Hepatic stellate cell (primary cell): ENCODE data around the gene ZNF121.

Experiments
- DNase-seq: peaks from one replicate; pipeline ENCODE4 v3.0.0; 2011; ENCODE audit warnings: low spot score

Gene ZNF121

DNA sequence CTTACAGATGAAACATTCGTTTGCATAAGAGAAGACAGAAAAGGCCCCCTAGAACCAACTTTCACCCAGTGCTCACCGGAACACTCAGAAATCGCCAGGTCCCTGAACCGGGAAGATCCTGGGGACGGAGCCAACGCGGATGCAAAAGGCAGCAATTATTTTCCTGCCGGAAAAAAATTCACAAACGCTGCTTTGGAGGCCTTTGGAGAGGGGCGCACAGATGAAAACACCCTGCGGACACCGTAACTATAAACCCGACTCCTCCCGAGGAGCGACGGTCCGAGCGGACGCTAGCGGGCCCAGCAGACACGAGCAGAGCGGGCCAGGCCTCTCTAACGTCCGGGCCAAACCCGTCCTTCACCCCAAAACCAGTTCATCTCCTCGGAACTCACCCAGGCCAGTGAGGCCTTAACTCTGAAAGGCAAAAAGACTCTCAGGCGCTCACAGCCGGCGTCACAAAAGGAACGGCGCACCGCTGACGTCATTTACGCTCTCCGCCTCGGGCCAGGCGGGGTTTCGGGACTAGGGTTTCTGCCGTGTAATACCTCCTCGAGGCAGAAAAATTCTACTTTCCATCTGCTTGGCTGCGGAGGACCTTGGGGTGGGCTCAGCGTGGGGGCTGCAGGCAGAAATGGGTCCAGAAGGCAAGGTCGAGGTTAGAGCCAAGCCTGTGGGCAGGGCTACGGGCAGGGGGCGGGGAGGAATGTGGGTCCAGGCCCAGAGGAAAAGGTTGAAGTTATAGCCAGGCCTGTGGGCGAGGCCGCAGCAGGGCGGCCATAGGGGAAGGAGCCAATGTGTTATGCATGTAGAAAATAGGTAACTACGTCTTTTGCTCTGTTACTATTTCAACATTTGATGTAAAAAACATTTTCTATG, 45.9 kb downstream of the ZNF121 start, which contains the start of gene ZNF426:
Gene ZNF426, minus strand, starts transcription at position 463 of the 876 bp plus-strand sequence. CDS start 2,413 bp downstream, outside the sequence.
- peak; percentile 92 for DNase-seq

DNA sequence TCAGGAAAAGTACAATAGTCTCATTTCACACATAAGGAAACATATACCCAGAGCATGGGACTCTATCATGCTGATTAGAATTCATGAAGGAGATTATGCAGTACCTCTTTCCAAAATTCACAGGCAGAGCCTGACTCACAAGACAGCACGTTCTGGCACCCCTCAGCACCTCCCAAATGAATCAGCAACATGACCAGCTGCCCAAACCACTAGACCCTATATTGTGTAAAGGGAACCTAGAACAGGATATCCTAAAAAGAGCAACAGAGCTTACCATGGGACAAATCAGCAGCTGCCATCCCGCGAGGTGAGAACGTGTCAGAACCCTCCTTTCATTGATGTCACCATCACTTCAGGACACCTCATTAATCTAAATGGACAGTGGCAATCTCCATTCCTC, 48.4 kb downstream of the ZNF121 start:
- no peak for DNase-seq

DNA sequence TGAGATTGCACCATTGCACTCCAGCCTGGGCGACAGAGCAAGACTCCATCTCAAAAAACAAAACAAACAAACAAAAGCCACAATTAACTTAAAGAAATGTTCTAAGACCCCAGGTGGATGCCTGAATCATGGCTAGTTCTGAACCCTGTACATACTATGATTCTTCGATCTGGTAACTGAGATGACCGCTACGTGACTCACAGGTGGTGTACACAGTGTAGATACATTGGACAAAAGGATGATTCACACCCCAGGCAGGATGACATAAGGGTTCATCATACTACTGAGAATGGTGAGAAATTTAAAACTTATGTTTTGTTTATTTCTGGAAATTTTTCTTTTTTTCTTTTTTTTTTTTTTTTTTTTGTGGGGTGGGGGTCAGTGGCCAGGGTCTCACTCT, 52.4 kb downstream of the ZNF121 start:
- DNase-seq: no peak

DNA sequence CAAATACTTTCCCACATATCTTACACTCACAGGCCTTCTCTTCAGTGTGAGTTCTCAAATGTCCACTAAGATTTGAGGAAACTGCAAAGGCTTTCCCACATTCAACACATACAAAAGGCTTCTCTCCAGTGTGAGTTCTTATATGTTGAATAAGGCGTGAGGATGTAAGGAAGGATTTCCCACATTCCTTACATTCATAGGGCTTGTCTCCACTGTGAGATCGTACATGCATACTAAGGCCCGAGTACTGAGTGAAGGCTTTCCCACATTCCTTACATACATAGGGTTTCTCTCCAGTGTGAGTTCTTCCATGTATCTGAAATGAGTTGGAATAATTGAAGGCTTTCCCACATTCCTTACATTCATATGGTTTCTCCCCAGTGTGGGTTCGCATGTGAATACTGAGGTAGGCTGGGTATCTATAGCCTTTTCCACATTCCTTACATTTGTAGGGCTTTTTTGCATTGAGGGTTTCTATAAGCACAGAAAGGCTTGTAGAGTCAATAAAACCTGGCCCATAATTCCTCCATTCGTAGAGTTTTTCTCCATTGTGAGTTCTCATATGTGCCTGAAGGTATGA, 55.5 kb downstream of the ZNF121 start:
- no peak for DNase-seq

DNA sequence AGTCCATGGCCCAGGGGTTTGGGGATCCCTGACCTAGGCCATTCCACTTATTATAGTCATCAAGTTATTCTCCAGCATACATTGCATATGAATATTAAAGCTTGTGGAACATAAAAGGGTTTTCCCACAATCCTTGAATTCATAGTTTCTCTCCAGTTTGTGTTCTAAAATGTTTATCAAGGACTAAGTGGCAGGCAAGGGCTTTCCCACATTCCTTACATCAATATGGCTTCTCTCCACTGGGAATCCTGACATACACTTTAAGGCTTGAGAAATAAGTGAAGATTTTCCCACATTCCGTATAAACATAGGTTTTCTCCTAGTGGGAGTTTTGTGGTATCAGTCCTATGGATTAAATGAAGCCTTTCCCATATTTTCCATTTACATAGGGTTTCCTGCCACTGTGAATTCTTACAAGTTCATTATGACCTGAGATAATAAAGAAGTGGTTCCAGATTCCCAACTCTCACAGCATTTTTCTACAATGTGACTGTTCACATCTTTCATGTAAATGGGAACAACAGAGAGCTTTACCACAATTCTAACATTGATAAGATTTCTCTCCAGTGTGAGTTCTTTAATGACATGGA, 60.3 kb downstream of the ZNF121 start:
- no peak for DNase-seq
